K562 (cell line): ENCODE measurements around the gene TMEM167B. TPM values are rescaled to one million over a fixed set of nuclear protein-coding genes. Genes with fewer than 3 reads are reported as not detected.

ENCODE experiments used
- ATAC-seq: fragments of 200-7000 bp; cut with Tn5 transposase; 3 replicates; pipeline ENCODE4 v1.9.1; 2020; ENCODE audit warnings: moderate library complexity
- BruUV-seq: library from RNA; stranded (reverse); fragments of 400-500 nt; replicated peaks from 2 replicates; lab custom pipeline; 2021; lab: Mats Ljungman, UMichigan
- CTCF ChIA-PET: fragments of 300-600 bp; formaldehyde crosslinking; extraction: SDS; loops from one replicate; lab custom pipeline; 2021; ENCODE audit warnings: low intra/inter-chr PET ratio; lab: Yijun Ruan, JAX
- POLR2A ChIA-PET: fragments of 300-600, 350-650 bp; sonication (Branson Sonifier 250); formaldehyde crosslinking; extraction: SDS; loops from one replicate; lab custom pipeline; 2021; ENCODE audit warnings: antibody characterized with exemption, inconsistent platforms; lab: Yijun Ruan, JAX
- DNase-seq, 4 experiments: peaks; one replicate each; pipeline versions ENCODE4 v3.0.0 to v3.0.0-alpha.2; 2011 to 2018; ENCODE audit warnings: low spot score in 3 of 4, mixed read lengths in 3 of 4; ENCODE audit errors: extremely low read depth in 1 of 4
- FAIRE-seq: peaks from 2 replicates; lab custom pipeline; 2011; peaks lifted over from hg19 to GRCh38; lab: Jason Lieb, UNC
- H2AFZ ChIP-seq: 2 replicates; pipeline ENCODE4 v1.6.0; 2011; ENCODE audit warnings: low read depth, low read length, control low read depth, inconsistent platforms
- H3K27ac ChIP-seq: fragments of 200-600 bp; 3 replicates; pipeline ENCODE4 v1.8.0; 2011; ENCODE audit warnings: low read depth, mild to moderate bottlenecking, control low read depth, inconsistent platforms, low read length, moderate library complexity, mixed read lengths; ENCODE audit errors: extremely low read depth
- H3K27me3 ChIP-seq, 2 experiments: fragments of 300-600 bp in 1 of 2; 2 replicates in 1 of 2; 3 replicates in 1 of 2; pipeline versions ENCODE4 v1.6.0 to v1.8.0; 2011; ENCODE audit warnings: inconsistent platforms in 2 of 2, low read length in 2 of 2, mild to moderate bottlenecking in 1 of 2, mixed read lengths in 1 of 2, moderate library complexity in 1 of 2; ENCODE audit not compliant: control insufficient read depth in 2 of 2, insufficient read depth in 2 of 2
- H3K36me3 ChIP-seq: fragments of 300-600 bp; 3 replicates; pipeline ENCODE4 v1.8.0; 2011; ENCODE audit warnings: mild to moderate bottlenecking, low read length, inconsistent platforms; ENCODE audit not compliant: control insufficient read depth, insufficient read depth
- H3K4me1 ChIP-seq, 2 experiments: fragments of 200-600 bp in 1 of 2; replicated peaks in 1 of 2; 2 replicates in 1 of 2; 3 replicates in 1 of 2; pipeline versions ENCODE4 v1.5.1 to v1.8.0; 2011; ENCODE audit warnings: inconsistent platforms in 2 of 2, low read length in 2 of 2, mild to moderate bottlenecking in 1 of 2, mixed read lengths in 1 of 2, moderate library complexity in 1 of 2; ENCODE audit not compliant: control insufficient read depth in 2 of 2, insufficient read depth in 2 of 2
- H3K4me2 ChIP-seq: 2 replicates; pipeline ENCODE4 v1.6.1; 2011; ENCODE audit warnings: low read length, control low read depth, inconsistent platforms, mixed read lengths; ENCODE audit not compliant: insufficient read depth
- H3K4me3 ChIP-seq: fragments of 200-600 bp; sonication (generic), shearing (Covaris generic); 2 replicates; pipeline ENCODE4 v1.5.1; 2016; ENCODE audit warnings: control low read depth, inconsistent platforms
- H3K79me2 ChIP-seq: fragments of 200-600 bp; 3 replicates; pipeline ENCODE4 v1.8.0; 2011; ENCODE audit warnings: low read length, inconsistent platforms; ENCODE audit not compliant: control insufficient read depth, insufficient read depth
- H3K9ac ChIP-seq, 2 experiments: 2 replicates each; pipeline versions ENCODE4 v1.6.0 to v1.6.1; 2011; ENCODE audit warnings: low read depth in 2 of 2, low read length in 2 of 2, control low read depth in 1 of 2, inconsistent platforms in 1 of 2, mild to moderate bottlenecking in 1 of 2, mixed read lengths in 1 of 2; ENCODE audit not compliant: insufficient read depth in 1 of 2
- H3K9me1 ChIP-seq: one replicate; pipeline ENCODE4 v1.6.0; 2011; ENCODE audit warnings: inconsistent platforms, mild to moderate bottlenecking, low read length, moderate library complexity; ENCODE audit not compliant: control insufficient read depth, insufficient read depth
- H3K9me3 ChIP-seq: replicated peaks from 2 replicates; pipeline ENCODE4 v1.5.1; 2011; ENCODE audit warnings: low read depth, low read length, inconsistent platforms; ENCODE audit not compliant: control insufficient read depth, insufficient read depth
- H4K20me1 ChIP-seq: replicated peaks from 2 replicates; pipeline ENCODE4 v1.6.1; 2011; ENCODE audit warnings: low read length, inconsistent platforms, mixed read lengths; ENCODE audit not compliant: control insufficient read depth, insufficient read depth
- ATF1 ChIP-seq, 2 experiments: fragments of 450-650 bp in 1 of 2; IDR thresholded peaks; 2 replicates each; pipeline ENCODE4 v1.6.1; 2016; ENCODE audit warnings: missing compliant biosample characterization in 1 of 2, missing genetic modification characterization in 1 of 2
- BACH1 ChIP-seq: fragments of 200-800 bp; sonication (Bioruptor generic); IDR thresholded peaks from 2 replicates; pipeline ENCODE4 v1.6.1; 2016; ENCODE audit warnings: missing genetic modification characterization, missing compliant biosample characterization
- CBX2 ChIP-seq: fragments of 200-600 bp; sonication (generic); IDR thresholded peaks from one replicate; pipeline ENCODE4 v1.6.1; 2012; ENCODE audit warnings: mild to moderate bottlenecking, low read length, inconsistent platforms; ENCODE audit not compliant: insufficient read depth, poor library complexity, severe bottlenecking
- CTBP1 ChIP-seq: fragments of 450-650 bp; IDR thresholded peaks from 2 replicates; pipeline ENCODE4 v1.6.1; 2016; ENCODE audit warnings: borderline replicate concordance
- EP300 ChIP-seq: IDR thresholded peaks from 2 replicates; pipeline ENCODE4 v1.6.1; 2012; ENCODE audit warnings: low read length, improper control_type of control experiment
- ERF ChIP-seq: fragments of 450-650 bp; formaldehyde crosslinking; IDR thresholded peaks from 2 replicates; pipeline ENCODE4 v1.4.0; 2020; ENCODE audit warnings: mild to moderate bottlenecking, mixed read lengths
- FOXP1 ChIP-seq: sonication (generic); formaldehyde crosslinking; IDR thresholded peaks from 2 replicates; pipeline ENCODE4 v1.8.0; 2022; ENCODE audit warnings: mild to moderate bottlenecking, missing genetic modification reagents
- KDM1A ChIP-seq, 2 experiments: fragments of 450-650 bp; IDR thresholded peaks; 2 replicates each; pipeline ENCODE4 v1.6.1; 2016; ENCODE audit warnings: mild to moderate bottlenecking in 2 of 2
- MAFG ChIP-seq: fragments of 450-650 bp; conservative IDR thresholded peaks from 2 replicates; pipeline ENCODE4 v1.6.1; 2016; ENCODE audit warnings: missing genetic modification characterization, missing compliant biosample characterization
- OTX1 ChIP-seq: fragments of 450-650 bp; formaldehyde crosslinking; IDR thresholded peaks from 2 replicates; pipeline ENCODE4 v1.4.0; 2022; ENCODE audit warnings: mild to moderate bottlenecking
- PRPF4 ChIP-seq: fragments of 200-400 bp; formaldehyde crosslinking; IDR thresholded peaks from one replicate; pipeline ENCODE4 v1.6.1; 2017; ENCODE audit warnings: low read length, low read depth, mild to moderate bottlenecking; ENCODE audit not compliant: insufficient read depth, poor library complexity, severe bottlenecking
- RAD51 ChIP-seq: fragments of 450-650 bp; IDR thresholded peaks from 2 replicates; pipeline ENCODE4 v1.7.1; 2016; ENCODE audit warnings: low read depth, mild to moderate bottlenecking, borderline replicate concordance
- TCF7 ChIP-seq: sonication (generic); IDR thresholded peaks from 2 replicates; pipeline ENCODE4 v1.6.1; 2016; ENCODE audit warnings: antibody characterized with exemption, borderline replicate concordance
- WGBS: fragments of 100-300 bp; shearing (Covaris generic); methylation state at CpG from one replicate; pipeline ENCODE4 v1.1.6; 2016; ENCODE audit warnings: low coverage, mixed read lengths; ENCODE audit not compliant: insufficient coverage; ENCODE audit errors: missing lambda C conversion rate; 5-methylcytosine and 5-hydroxymethylcytosine counted together
- in situ Hi-C: fragments of 300-500 bp; cut with MboI; formaldehyde crosslinking; loops from 4 replicates; pipeline ENCODE4 v1.15.0; 2018; ENCODE audit warnings: inconsistent platforms, mixed read lengths
- intact Hi-C: fragments of 100-400 bp; cut with micrococcal nuclease; formaldehyde crosslinking; loops from 2 replicates; pipeline ENCODE4 v1.14.2; 2022
- polyA plus RNA-seq, 8 experiments: library from polyadenylated mRNA; depleted of rRNA in 4 of 8; stranded (reverse) in 5 of 8; unstranded in 3 of 8; fragments of >200 nt; fragmentation: Nextera tagmentation in 2 of 8; fragmentation: Illumina TruSeq in 1 of 8; extraction: Ambion mirVana in 2 of 8; extraction: Trizol in 1 of 8; gene quantifications; 2 replicates each; pipeline versions ENCODE4 v1.2.1 to v1.2.3, GENCODE V29; 2011 to 2014; ENCODE audit warnings: inconsistent platforms in 1 of 8, missing spikeins in 1 of 8
- total RNA-seq, 7 experiments: library from RNA; depleted of rRNA in 6 of 7; stranded (reverse); fragments of >200 nt in 6 of 7; fragmentation: Illumina TruSeq in 2 of 7; extraction: Trizol in 2 of 7; gene quantifications; 2 replicates each; pipeline versions ENCODE4 v1.2.1 to v1.2.3, GENCODE V29; 2011 to 2021; ENCODE audit warnings: low replicate concordance in 1 of 7
- TF ChIP-seq, protein P1 (sequence below), 2 experiments: IDR thresholded peaks in 1 of 2; conservative IDR thresholded peaks in 1 of 2; 2 replicates each; pipeline ENCODE4 v1.6.1; 2016; ENCODE audit warnings: low read depth in 2 of 2, mild to moderate bottlenecking in 1 of 2, missing compliant biosample characterization in 1 of 2, missing genetic modification characterization in 1 of 2, moderate library complexity in 1 of 2
- TF ChIP-seq, protein P2 (sequence below): fragments of 450-650 bp; IDR thresholded peaks from 2 replicates; pipeline ENCODE4 v1.6.1; 2016; ENCODE audit warnings: low read depth, mild to moderate bottlenecking, moderate library complexity
- TF ChIP-seq, protein P3 (sequence below): sonication (generic); formaldehyde crosslinking; IDR thresholded peaks from 2 replicates; pipeline ENCODE4 v1.8.1; 2023; ENCODE audit warnings: mild to moderate bottlenecking, missing genetic modification reagents

The TMEM167B gene
- total and polyA plus RNA-seq, 9 of the 15 experiments (the other 6 are each of a cell fraction or from before 2014, with no cell fraction given) = 17.2 to 36.4 (median 32.2) TPM

DNA sequence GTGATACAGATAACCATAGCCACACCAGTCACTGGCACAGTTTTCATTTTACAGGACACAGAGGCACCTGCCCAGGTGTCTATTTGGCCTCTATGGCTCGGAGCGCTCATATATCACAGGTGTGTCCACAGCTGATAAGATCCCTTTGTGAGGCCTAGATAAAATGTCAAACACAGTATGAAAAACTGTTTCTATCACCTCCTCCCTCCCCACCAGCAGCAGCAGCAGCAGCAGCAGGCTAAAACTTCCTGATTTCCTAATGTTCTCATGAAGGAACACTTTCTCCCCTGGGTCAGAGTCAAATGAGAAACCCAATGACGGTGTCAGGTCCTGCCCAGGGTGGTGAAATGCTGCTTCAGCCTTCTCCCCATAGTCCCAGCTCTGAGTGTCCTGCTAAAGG, 47.8 kb downstream of the TMEM167B start (continued):
- TF ChIP-seq, protein P1, sequence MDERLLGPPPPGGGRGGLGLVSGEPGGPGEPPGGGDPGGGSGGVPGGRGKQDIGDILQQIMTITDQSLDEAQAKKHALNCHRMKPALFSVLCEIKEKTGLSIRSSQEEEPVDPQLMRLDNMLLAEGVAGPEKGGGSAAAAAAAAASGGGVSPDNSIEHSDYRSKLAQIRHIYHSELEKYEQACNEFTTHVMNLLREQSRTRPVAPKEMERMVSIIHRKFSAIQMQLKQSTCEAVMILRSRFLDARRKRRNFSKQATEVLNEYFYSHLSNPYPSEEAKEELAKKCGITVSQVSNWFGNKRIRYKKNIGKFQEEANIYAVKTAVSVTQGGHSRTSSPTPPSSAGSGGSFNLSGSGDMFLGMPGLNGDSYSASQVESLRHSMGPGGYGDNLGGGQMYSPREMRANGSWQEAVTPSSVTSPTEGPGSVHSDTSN (CRISPR knock-in tag; IDR thresholded peaks at IDR 0.05; ENCODE audit: low read depth) = no peak
- TF ChIP-seq, protein P1 (tag; conservative IDR thresholded peaks at IDR 0.05; ENCODE audit: low read depth) = 0 out of 2 replicates have a peak, but pooled peaks have one; percentile 19
- TF ChIP-seq CTBP1 = peak; percentile 41; the same call in 1 of the 2 replicates
- TF ChIP-seq TCF7 = no peak

DNA sequence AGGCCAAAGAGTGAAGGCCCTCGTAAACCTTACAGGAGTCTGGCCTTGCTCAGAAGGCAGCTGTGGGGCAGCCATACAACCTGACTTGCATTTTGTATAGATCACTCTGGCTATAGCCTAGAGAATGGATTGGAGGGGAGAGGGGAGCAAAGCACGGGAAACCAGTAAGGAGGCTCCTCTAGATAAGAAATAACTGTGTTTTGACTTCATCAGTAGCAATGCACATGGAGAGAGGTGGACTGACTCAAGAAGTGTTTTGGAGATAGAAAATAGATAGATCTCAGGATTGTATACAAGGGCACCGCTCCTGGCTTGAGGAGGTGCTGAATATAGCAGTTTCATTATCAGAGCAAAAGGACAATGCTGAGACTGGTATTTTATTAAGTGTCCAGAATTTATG, 49.8 kb downstream of the TMEM167B start:
- Histone ChIP-seq H3K79me2 (no peaks in the 10 kb centered on the region), H3K4me2 (no peak overlapping the region), H3K27ac (peak overlapping the region; percentile 41; the same call in 2 of the 3 replicates), H3K9me3 (no peaks in the 10 kb centered on the region), H3K27me3 (no peaks in the 10 kb centered on the region), H2AFZ (peak overlapping the region; percentile 67), H3K9me1 (no peaks in the 10 kb centered on the region), H4K20me1 (no peaks in the 10 kb centered on the region), H3K9ac (peak overlapping the region in 1 of 2 experiments; percentile 0; a peak in 1 of 4 replicates), H3K36me3 (no peaks in the 10 kb centered on the region), H3K4me1 (peaks cover 11 to 17% of the 10 kb centered on the region in 2 experiments; a peak in 3 of 5 replicates), H3K4me3 (no peak overlapping the region)
- DNase-seq (peak; percentile 71 to 79 (median 73)), FAIRE-seq (no peak), ATAC-seq (peak; percentile 84)
- in situ Hi-C loops (no loop called here), intact Hi-C loops (no loop called here)
- CTCF ChIA-PET = no interaction called here
- WGBS = 24% methylated on average over 3 of the region's 3 CpGs
- BruUV-seq = no TSS peak
- POLR2A ChIA-PET = interaction anchor here (0.5 to 2.2 kb wide), 4 partner anchors 9 to 349 kb away, joined by 3 to 10 read pairs (median 3); no protein-coding TSS in a partner anchor
- TF ChIP-seq FOXP1 (CRISPR knock-in tag) (no peak), ERF (CRISPR knock-in tag) (no peak), EP300 (peak; percentile 26; the same call in 1 of the 2 replicates), ATF1 (CRISPR knock-in tag; IDR thresholded peaks at IDR 0.05) (no peak), ATF1 (tag; IDR thresholded peaks at IDR 0.05) (no peak), CBX2 (no peak), OTX1 (CRISPR knock-in tag) (no peak), BACH1 (no peak), MAFG (tag) (peak; percentile 31; the same call in 1 of the 2 replicates), KDM1A (IDR thresholded peaks at IDR 0.05) (no peak), PRPF4 (no peak), RAD51 (no peak)
- TF ChIP-seq, protein P2, sequence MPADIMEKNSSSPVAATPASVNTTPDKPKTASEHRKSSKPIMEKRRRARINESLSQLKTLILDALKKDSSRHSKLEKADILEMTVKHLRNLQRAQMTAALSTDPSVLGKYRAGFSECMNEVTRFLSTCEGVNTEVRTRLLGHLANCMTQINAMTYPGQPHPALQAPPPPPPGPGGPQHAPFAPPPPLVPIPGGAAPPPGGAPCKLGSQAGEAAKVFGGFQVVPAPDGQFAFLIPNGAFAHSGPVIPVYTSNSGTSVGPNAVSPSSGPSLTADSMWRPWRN = no peak
- TF ChIP-seq, protein P3, sequence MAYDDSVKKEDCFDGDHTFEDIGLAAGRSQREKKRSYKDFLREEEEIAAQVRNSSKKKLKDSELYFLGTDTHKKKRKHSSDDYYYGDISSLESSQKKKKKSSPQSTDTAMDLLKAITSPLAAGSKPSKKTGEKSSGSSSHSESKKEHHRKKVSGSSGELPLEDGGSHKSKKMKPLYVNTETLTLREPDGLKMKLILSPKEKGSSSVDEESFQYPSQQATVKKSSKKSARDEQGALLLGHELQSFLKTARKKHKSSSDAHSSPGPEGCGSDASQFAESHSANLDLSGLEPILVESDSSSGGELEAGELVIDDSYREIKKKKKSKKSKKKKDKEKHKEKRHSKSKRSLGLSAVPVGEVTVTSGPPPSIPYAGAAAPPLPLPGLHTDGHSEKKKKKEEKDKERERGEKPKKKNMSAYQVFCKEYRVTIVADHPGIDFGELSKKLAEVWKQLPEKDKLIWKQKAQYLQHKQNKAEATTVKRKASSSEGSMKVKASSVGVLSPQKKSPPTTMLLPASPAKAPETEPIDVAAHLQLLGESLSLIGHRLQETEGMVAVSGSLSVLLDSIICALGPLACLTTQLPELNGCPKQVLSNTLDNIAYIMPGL = no peak
